Endothelial cell (in vitro differentiated cells): ENCODE data around the gene TUBGCP3. TPM values are rescaled to one million over a fixed set of nuclear protein-coding genes. Genes with fewer than 3 reads are reported as not detected.

Experiments used
- DNase-seq: peaks from one replicate; pipeline ENCODE4 v3.0.0; 2021; ENCODE audit warnings: low spot score
- H3K27ac Mint-ChIP-seq: one replicate; pipeline ENCODE4 v1.8.0; 2021; ENCODE audit warnings: mixed read lengths, inconsistent platforms; ENCODE audit not compliant: unreplicated experiment
- H3K27me3 Mint-ChIP-seq: one replicate; pipeline ENCODE4 v1.8.0; 2021; ENCODE audit warnings: mild to moderate bottlenecking, moderate library complexity, mixed read lengths, inconsistent platforms; ENCODE audit not compliant: unreplicated experiment
- H3K36me3 Mint-ChIP-seq: one replicate; pipeline ENCODE4 v1.8.0; 2021; ENCODE audit warnings: mild to moderate bottlenecking, low read depth, mixed read lengths, inconsistent platforms; ENCODE audit not compliant: unreplicated experiment
- H3K4me1 Mint-ChIP-seq: one replicate; pipeline ENCODE4 v1.8.0; 2021; ENCODE audit warnings: mild to moderate bottlenecking, mixed read lengths, inconsistent platforms; ENCODE audit not compliant: unreplicated experiment
- H3K4me3 Mint-ChIP-seq: one replicate; pipeline ENCODE4 v1.8.0; 2021; ENCODE audit warnings: mild to moderate bottlenecking, mixed read lengths, inconsistent platforms; ENCODE audit not compliant: unreplicated experiment
- H3K9me3 Mint-ChIP-seq: one replicate; pipeline ENCODE4 v1.8.0; 2021; ENCODE audit warnings: mixed read lengths, inconsistent platforms; ENCODE audit not compliant: unreplicated experiment
- total RNA-seq: library from RNA; stranded (reverse); fragmentation: NEBNext Ultra II Directional; extraction: Animal tissue kit (Norgen Biotek cat#: 25700); gene quantifications from one replicate; pipeline ENCODE4 v1.2.1, GENCODE V29; 2021; ENCODE audit not compliant: unreplicated experiment
- TF ChIP-seq, protein P1 (sequence below): fragments of 200-600 bp; sonication (generic); IDR thresholded peaks from one replicate; pipeline ENCODE4 v1.5.0; 2021; ENCODE audit warnings: antibody characterized with exemption; ENCODE audit not compliant: unreplicated experiment

Gene TUBGCP3
- total RNA-seq, 1 donor from 2014 or later, result 26.8 TPM

DNA sequence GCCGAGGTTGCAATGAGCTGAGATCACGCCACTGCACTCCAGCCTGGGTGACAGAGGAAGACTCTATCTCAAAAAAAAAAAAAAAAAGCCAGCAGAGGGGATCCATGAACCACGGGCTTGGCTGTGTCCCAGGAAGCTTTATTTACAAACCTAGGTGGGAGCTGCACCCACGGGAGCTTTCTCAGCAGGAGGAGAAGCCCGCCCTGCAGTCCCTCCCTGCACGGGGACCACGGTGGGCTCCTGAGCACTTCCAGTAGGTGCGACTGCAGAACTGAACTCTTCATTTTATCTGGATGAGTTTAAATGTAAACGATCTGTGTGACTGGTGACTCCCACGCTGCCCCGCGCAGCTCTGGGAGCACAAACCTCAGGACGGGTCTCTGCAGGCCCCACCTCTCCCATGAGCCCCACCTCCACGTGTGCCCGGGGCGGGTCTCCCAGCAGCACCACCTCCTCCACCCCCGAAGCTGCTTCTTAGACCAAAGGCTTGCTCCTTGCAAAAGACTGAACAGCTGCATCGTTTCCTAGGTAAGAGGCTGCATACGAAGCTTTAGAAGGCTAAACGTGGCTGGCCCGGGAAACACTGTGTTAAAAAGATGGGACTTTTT, 145.4 kb downstream of the TUBGCP3 start:
- Mint-ChIP-seq H3K36me3 (peaks cover 11% of the 10 kb centered on the region), H3K4me1 (no peaks in the 10 kb centered on the region), H3K27me3 (no peaks in the 10 kb centered on the region), H3K27ac (no peak overlapping the region), H3K4me3 (no peak overlapping the region), H3K9me3 (peaks cover 7% of the 10 kb centered on the region)
- no peak for DNase-seq
- TF ChIP-seq, protein P1, sequence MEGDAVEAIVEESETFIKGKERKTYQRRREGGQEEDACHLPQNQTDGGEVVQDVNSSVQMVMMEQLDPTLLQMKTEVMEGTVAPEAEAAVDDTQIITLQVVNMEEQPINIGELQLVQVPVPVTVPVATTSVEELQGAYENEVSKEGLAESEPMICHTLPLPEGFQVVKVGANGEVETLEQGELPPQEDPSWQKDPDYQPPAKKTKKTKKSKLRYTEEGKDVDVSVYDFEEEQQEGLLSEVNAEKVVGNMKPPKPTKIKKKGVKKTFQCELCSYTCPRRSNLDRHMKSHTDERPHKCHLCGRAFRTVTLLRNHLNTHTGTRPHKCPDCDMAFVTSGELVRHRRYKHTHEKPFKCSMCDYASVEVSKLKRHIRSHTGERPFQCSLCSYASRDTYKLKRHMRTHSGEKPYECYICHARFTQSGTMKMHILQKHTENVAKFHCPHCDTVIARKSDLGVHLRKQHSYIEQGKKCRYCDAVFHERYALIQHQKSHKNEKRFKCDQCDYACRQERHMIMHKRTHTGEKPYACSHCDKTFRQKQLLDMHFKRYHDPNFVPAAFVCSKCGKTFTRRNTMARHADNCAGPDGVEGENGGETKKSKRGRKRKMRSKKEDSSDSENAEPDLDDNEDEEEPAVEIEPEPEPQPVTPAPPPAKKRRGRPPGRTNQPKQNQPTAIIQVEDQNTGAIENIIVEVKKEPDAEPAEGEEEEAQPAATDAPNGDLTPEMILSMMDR, result no peak

GRCh38 chr13:112441779-112442310, 146.1 kb downstream of the TUBGCP3 start:
- Mint-ChIP-seq H3K4me3 (no peak overlapping the region), H3K27ac (no peak overlapping the region), H3K9me3 (peaks cover 7% of the 10 kb centered on the region), H3K4me1 (no peaks in the 10 kb centered on the region), H3K36me3 (peaks cover 11% of the 10 kb centered on the region), H3K27me3 (no peaks in the 10 kb centered on the region)
- no peak for DNase-seq
- TF ChIP-seq, protein P1, result no peak

- H3K36me3 Mint-ChIP-seq, result peaks cover 11% of the 10 kb centered on the region
- H3K4me3 Mint-ChIP-seq, result no peak overlapping the region
- H3K27me3 Mint-ChIP-seq, result no peaks in the 10 kb centered on the region
- H3K9me3 Mint-ChIP-seq, result peaks cover 7% of the 10 kb centered on the region
- no peak for DNase-seq
- TF ChIP-seq, protein P1, result no peak
- H3K4me1 Mint-ChIP-seq, result no peaks in the 10 kb centered on the region
- H3K27ac Mint-ChIP-seq, result no peak overlapping the region
Observed at GRCh38 chr13:112441226-112441625, 146.7 kb downstream of the TUBGCP3 start.

GRCh38 chr13:112438515-112438914, 149.4 kb downstream of the TUBGCP3 start:
- Mint-ChIP-seq H3K4me3 (no peak overlapping the region), H3K36me3 (peaks cover 11% of the 10 kb centered on the region), H3K27me3 (peaks cover 2% of the 10 kb centered on the region), H3K27ac (no peak overlapping the region), H3K4me1 (no peaks in the 10 kb centered on the region), H3K9me3 (peaks cover 7% of the 10 kb centered on the region)
- DNase-seq, result no peak
- TF ChIP-seq, protein P1, result no peak

DNA sequence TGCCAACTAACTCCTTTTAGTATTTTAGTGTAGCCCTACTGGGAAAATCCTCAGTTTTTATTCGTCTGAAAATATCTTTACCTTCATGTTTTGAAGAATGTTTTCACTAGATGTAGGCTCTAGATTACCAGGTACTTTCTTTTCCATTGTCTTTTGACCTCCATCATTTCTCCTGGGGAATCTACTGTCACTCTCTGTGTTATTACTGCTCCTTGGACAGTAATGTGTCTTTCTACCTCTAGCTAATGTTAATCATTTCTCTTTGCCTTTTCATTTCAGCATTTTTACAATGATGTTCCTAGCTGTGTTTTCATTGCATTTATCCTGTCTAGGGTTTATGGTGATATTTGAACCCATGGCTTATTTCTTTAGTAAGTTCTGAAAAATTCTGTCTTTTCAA, 149.9 kb downstream of the TUBGCP3 start:
- TF ChIP-seq, protein P1, result no peak
- peaks cover 7% of the 10 kb centered on the region for H3K9me3 Mint-ChIP-seq
- peaks cover 11% of the 10 kb centered on the region for H3K36me3 Mint-ChIP-seq
- no peak for DNase-seq
- no peaks in the 10 kb centered on the region for H3K4me1 Mint-ChIP-seq
- peaks cover 2% of the 10 kb centered on the region for H3K27me3 Mint-ChIP-seq
- no peak overlapping the region for H3K4me3 Mint-ChIP-seq
- no peak overlapping the region for H3K27ac Mint-ChIP-seq
